ENCODE results near the gene ACAP3.
A peak's percentile ranks its signal among the peaks of the same experiment; 100 is the strongest.

ACAP3 gene

DNA sequence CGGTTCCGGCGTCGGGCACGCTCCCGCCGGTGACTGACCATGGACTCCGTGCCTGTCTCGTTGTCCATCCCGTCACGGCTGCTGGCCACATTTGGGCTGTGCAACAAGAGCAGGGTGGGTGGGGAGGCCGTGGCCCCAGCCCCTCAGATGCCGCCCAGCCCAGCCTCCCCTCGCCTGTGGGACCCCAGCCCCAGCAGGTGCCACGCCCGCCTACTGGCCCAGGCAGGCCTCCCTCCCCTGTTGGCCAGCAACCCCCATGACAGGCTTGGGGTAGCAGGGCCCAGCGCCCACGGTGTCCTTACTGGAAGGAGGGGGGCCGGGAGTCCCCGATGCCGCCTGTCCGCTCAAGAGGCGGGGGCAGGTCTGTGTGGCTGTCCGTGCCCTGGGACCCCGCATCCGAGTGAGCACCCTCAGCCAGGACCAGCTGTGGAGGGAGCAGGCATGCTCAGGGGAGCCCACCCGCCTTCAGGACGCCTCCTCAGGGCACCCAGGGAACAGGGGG lies 34.4 kb upstream of the ACAP3 start:
- no peak for TF ChIP-seq JUND (IDR thresholded peaks at IDR 0.05; ENCODE audit: low read depth)
- no peak for DNase-seq (ENCODE audit: low read depth in 1 of 2, low spot score in 1 of 2)
- in situ Hi-C loops (cut with HindIII; ENCODE audit: low pct_unique_long_range_greater_than_20kb, low sequenced_read_pairs): no loop called here

GRCh38 chr1:1341549-1342021 lies 33.9 kb upstream of the ACAP3 start:
- DNase-seq (ENCODE audit: low read depth in 1 of 2, low spot score in 1 of 2): no peak
- TF ChIP-seq JUND (IDR thresholded peaks at IDR 0.05; ENCODE audit: low read depth): no peak
- in situ Hi-C loops (cut with HindIII; ENCODE audit: low pct_unique_long_range_greater_than_20kb, low sequenced_read_pairs): no loop called here

GRCh38 chr1:1340791-1341548 lies 33.2 kb upstream of the ACAP3 start:
- no peak for DNase-seq (ENCODE audit: low read depth in 1 of 2, low spot score in 1 of 2)
- in situ Hi-C loops (cut with HindIII; ENCODE audit: low pct_unique_long_range_greater_than_20kb, low sequenced_read_pairs): no loop called here
- TF ChIP-seq JUND (IDR thresholded peaks at IDR 0.05; ENCODE audit: low read depth): no peak

- in situ Hi-C loops (cut with HindIII; ENCODE audit: low pct_unique_long_range_greater_than_20kb, low sequenced_read_pairs): no loop called here
- TF ChIP-seq JUND (IDR thresholded peaks at IDR 0.05; ENCODE audit: low read depth): no peak
- no peak for DNase-seq (ENCODE audit: low read depth in 1 of 2, low spot score in 1 of 2)
Measured at GRCh38 chr1:1340185-1340584, 32.5 kb upstream of the ACAP3 start.

DNA sequence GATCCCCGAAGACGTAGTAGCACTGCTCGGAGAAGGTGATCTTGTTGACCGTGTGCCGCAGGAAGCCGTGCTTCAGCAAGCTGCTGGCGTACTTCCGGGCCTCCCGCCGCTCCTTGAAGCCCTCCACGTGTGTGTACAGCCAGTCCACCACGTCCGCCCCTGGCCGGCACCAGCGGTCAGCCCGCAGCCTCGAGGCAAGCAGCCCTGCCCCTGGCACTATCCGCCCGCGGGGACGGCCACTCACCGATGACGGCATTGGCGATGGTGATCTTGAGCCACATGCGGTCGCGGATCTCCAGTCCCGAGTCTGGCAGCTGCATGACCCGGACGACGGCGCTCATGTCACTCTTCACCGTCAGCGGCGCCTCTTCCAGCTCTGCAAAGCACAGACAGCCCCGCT lies 30.5 kb upstream of the ACAP3 start:
- in situ Hi-C loops (cut with HindIII; ENCODE audit: low pct_unique_long_range_greater_than_20kb, low sequenced_read_pairs): no loop called here
- TF ChIP-seq JUND (IDR thresholded peaks at IDR 0.05; ENCODE audit: low read depth): no peak
- DNase-seq (ENCODE audit: low read depth in 1 of 2, low spot score in 1 of 2): no peak

- no peak for TF ChIP-seq JUND (IDR thresholded peaks at IDR 0.05; ENCODE audit: low read depth)
- in situ Hi-C loops (cut with HindIII; ENCODE audit: low pct_unique_long_range_greater_than_20kb, low sequenced_read_pairs): no loop called here
- DNase-seq (ENCODE audit: low read depth in 1 of 2, low spot score in 1 of 2): peak; percentile 67 to 91
Measured at GRCh38 chr1:1337793-1338147, 30.0 kb upstream of the ACAP3 start.

DNA sequence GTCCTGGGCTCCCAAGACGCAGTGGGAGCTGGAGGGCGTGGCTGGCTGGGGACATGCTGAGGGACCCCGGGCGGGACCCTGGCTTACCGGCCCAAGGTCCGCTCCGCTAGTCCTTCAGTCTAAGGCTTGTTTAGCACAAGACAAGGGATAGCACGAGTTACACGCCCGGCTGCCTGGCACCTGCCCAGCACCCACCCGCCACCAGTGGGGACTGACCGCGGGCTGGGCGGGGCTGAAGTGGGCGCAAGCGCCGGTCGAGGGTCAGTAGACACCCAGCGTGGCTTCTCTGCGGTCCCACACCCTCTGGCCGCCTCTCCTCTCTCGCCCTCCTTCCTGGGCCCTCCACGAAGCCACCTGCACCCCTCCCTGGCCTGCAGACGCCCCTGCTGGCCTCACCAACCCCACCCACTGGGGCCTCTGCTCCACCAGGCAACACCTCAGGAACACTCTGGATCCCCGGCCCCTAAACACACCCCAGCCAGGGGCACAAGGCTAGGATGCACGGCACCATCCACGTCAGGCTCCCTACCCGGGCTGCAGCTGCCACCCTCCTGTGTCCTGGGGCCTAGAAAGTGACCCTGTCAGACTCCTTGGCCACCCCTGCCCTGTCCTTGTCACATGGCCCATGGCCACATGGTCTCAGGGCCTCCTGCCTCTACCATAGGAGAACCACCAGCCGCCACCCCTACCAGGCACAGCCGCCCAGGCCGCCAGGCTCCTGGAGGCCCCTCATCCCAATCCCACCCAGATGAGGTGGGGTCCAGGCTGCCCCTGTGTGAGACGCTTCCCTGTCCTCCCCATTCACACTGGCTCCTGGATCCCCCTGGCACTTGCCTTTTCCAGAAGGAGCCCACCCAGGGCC lies 29.4 kb upstream of the ACAP3 start:
- DNase-seq (ENCODE audit: low read depth in 1 of 2, low spot score in 1 of 2): no peak
- in situ Hi-C loops (cut with HindIII; ENCODE audit: low pct_unique_long_range_greater_than_20kb, low sequenced_read_pairs): no loop called here
- no peak for TF ChIP-seq JUND (IDR thresholded peaks at IDR 0.05; ENCODE audit: low read depth)

DNA sequence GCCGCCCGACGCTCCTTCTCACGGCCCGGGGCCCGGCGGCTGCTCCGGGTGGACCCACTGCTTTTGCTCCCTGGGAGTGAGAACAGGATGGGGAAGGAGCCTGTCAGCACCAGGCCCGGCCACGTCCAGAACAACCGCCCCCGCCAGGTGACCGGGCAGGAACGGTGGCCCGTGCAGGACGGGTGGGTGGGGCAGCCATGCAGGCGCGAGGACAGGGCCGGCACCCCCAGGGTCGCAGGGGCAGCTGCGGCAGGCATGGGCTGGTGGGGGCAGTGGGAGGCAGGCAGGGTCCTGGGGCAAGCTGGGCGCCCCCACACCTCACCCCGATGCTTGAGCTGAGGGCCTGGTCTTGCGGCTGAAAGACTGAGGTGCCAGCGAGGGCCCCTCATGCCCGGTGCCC lies 28.7 kb upstream of the ACAP3 start:
- TF ChIP-seq JUND (IDR thresholded peaks at IDR 0.05; ENCODE audit: low read depth): no peak
- in situ Hi-C loops (cut with HindIII; ENCODE audit: low pct_unique_long_range_greater_than_20kb, low sequenced_read_pairs): no loop called here
- no peak for DNase-seq (ENCODE audit: low read depth in 1 of 2, low spot score in 1 of 2)

GRCh38 chr1:1335792-1336248 lies 28.1 kb upstream of the ACAP3 start:
- in situ Hi-C loops (cut with HindIII; ENCODE audit: low pct_unique_long_range_greater_than_20kb, low sequenced_read_pairs): no loop called here
- no peak for DNase-seq (ENCODE audit: low read depth in 1 of 2, low spot score in 1 of 2)
- TF ChIP-seq JUND (IDR thresholded peaks at IDR 0.05; ENCODE audit: low read depth): no peak

DNA sequence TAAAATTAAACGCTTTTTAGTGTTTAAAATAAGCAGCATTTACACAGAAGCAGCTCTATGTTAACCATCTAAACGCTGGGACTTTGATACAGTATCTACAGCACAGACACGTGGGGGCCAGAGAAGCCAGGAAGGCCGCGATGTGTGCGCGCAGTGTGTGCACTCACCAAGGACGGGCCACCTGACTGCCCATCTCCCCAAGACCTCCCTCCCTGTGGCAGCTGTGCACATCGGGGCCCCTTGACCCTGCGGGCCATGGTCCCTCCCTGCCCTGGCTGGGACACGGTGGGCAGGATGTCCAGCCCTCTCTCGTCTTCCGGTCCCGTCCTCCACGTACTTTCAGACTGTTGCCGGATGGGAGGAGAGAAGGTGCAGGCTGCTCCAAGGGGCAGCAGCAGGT lies 27.6 kb upstream of the ACAP3 start:
- no peak for DNase-seq (ENCODE audit: low read depth in 1 of 2, low spot score in 1 of 2)
- TF ChIP-seq JUND (IDR thresholded peaks at IDR 0.05; ENCODE audit: low read depth): no peak
- in situ Hi-C loops (cut with HindIII; ENCODE audit: low pct_unique_long_range_greater_than_20kb, low sequenced_read_pairs): no loop called here

- TF ChIP-seq JUND (IDR thresholded peaks at IDR 0.05; ENCODE audit: low read depth): no peak
- no peak for DNase-seq (ENCODE audit: low read depth in 1 of 2, low spot score in 1 of 2)
- in situ Hi-C loops (cut with HindIII; ENCODE audit: low pct_unique_long_range_greater_than_20kb, low sequenced_read_pairs): no loop called here
Measured at GRCh38 chr1:1334835-1335234, 27.1 kb upstream of the ACAP3 start.

DNA sequence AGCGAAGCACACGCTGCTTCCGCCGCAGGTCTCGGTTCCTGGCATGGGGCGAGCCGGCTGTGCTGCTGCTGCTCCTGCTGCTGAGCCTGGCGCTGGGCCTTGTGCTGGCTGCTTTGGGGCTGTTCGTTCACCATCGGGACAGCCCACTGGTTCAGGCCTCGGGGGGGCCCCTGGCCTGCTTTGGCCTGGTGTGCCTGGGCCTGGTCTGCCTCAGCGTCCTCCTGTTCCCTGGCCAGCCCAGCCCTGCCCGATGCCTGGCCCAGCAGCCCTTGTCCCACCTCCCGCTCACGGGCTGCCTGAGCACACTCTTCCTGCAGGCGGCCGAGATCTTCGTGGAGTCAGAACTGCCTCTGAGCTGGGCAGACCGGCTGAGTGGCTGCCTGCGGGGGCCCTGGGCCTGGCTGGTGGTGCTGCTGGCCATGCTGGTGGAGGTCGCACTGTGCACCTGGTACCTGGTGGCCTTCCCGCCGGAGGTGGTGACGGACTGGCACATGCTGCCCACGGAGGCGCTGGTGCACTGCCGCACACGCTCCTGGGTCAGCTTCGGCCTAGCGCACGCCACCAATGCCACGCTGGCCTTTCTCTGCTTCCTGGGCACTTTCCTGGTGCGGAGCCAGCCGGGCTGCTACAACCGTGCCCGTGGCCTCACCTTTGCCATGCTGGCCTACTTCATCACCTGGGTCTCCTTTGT lies 26.0 kb upstream of the ACAP3 start:
- no peak for DNase-seq (ENCODE audit: low read depth in 1 of 2, low spot score in 1 of 2)
- in situ Hi-C loops (cut with HindIII; ENCODE audit: low pct_unique_long_range_greater_than_20kb, low sequenced_read_pairs): no loop called here
- no peak for TF ChIP-seq JUND (IDR thresholded peaks at IDR 0.05; ENCODE audit: low read depth)

All from T47D (cell line).